HG03108 (cell line): ENCODE measurements around the gene C6orf163.
A peak's percentile ranks its signal among the peaks of the same experiment; 100 is the strongest.

Experiments used
- ATAC-seq: cut with Tn5 transposase; IDR thresholded peaks from one replicate; pipeline ENCODE4 v1.9.1; 2021; ENCODE audit warnings: moderate library complexity; ENCODE audit not compliant: unreplicated experiment

The C6orf163 gene

GRCh38 chr6:87356181-87356580 lies 11.6 kb downstream of the C6orf163 start:
- no peak for ATAC-seq

GRCh38 chr6:87357479-87358196 lies 13.0 kb downstream of the C6orf163 start:
- ATAC-seq = no peak

DNA sequence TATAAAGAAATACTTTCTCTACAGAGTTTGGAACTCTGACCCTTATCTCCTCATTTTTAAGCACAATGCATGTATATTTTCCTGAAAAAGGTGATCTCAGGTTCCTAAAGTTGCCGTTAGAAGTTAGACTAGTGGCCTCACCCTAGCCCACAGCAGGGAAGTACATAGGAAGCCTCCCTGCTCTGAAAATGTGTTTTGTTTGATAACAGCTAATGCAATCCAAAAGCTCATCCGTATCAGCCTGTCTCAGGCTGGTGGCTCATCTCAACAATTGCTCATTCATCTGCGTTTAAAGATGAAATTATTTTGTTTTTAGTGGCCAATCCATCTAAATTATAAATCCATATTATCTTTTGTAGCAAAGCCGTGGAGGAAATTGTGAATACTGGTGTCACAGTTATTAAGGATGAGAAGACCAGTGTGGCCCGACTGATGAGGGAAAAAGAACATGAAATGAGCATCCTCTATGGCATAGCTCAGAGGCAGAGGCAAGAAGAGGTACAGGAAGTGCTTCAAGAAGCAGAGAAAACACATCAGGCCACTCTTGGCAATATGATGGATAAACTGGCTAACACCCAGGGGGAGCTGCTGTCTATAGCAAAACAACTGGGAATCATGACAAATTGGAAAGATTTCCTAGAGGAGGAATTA lies 20.1 kb downstream of the C6orf163 start:
- no peak for ATAC-seq

DNA sequence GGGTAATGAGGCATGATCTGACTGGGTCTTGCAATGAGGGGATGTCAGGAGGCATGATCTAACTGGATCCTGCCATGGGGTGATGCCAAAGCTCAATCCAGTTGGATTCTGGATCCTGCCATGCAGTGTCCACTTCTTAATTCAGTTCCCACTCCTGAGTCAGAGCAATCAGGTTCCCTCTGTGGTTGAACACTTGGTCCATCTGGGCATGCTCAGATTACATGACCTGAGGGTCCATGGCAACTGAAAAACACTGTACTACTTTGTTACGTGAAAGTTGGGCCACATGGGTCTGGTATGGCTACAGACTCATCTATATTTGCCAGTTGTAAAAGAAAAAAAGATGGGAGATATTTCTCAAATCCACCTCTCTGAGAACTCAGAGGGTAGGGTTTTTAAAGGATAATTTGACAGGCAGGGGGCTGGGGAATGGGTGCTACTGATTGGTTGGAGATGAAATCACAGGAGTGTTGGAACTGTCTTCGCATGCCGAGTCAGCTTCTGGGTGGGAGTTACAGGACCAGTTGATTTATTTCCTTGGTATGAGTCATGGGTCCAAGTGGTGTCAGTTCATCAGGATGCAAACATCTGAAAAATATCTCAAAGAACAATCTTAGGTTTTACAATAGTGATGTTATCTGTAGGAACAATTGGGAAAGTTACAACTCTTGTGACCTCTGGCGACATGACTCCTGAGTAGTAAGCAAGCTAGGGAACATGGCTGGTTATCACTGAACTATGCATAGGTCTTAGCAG lies 21.6 kb downstream of the C6orf163 start:
- no peak for ATAC-seq

DNA sequence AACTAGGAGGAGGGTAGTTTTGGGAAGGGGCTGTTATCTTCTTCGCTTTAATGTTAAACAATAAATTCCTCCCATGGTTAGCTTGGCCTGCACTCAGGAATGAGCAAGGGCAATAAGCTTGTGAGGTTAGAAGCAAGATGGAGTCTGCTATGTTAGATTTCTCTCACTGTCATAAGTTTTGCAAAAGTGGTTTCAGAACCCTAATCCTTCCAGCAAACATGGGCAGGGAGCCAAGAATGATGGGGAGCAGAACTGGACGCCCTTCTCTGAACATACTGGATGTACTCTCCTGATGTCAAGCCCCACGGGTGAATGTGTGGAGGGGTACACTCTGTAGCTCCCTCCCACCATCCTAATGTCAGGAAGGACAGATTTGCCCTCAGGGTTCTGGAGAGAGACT lies 22.3 kb downstream of the C6orf163 start:
- no peak for ATAC-seq

- ATAC-seq = no peak
These were observed 28.8 kb downstream of the C6orf163 start for GRCh38 chr6:87373377-87373776.

GRCh38 chr6:87375315-87375714 lies 30.7 kb downstream of the C6orf163 start:
- no peak for ATAC-seq

GRCh38 chr6:87376643-87377042 lies 32.0 kb downstream of the C6orf163 start:
- ATAC-seq = no peak

DNA sequence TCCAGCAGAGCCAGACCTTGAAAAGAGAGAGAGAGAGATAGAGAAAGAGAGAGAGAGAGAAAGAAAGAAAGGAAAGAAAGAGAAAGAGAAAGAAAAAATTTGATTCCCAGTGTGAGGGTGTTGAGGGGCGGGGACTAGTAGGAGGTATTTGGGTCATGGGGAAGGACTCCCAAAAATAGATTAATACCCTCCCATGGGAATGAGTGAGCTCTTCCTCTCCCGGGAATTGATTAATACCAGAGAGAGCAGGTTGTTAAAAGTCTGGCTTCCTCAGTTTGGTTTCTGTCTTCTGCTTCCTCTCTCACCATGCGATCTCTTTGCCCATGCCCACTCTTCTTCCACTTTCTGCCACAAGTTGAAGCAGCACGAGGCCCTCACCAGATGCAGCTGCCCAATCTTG lies 34.3 kb downstream of the C6orf163 start:
- peak; percentile 68 for ATAC-seq

- no peak for ATAC-seq
These were observed 38.2 kb downstream of the C6orf163 start for GRCh38 chr6:87382861-87383260.

DNA sequence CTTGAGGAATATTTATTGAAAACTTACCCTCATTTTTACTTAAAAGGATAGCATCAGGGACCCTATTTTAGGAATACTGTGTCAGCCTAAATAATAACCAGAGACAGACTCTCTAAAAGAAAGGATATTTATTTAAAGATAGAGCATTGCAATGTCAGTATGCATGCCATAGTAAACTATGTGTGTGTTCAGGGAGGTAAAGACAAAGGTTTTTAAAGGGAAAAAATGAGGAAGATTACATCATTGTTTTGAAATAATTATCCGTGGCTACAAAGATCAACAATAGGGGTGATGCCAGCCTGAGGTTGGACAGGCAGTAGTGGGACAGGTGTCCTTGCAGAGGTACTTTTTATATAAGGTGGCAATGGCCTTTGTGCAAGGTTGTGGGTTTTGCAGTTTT lies 39.4 kb downstream of the C6orf163 start:
- no peak for ATAC-seq

DNA sequence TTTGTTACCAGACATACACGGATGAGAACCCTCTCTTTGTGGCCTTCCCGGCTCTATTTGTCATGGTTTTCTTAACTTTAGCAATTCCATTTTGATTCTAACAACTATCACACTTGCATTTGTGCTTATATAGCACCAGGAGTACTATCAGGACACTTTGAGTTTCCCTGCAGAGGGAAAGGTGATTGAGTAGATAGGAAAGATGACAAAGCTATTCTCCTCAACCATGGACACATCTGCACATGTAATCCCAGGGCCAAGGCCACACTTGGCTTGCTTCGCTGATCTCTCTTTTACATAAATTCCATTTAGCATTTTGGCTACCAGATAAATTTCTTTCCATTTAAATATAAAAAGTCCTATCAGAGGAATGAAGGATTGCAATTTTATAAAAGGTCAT lies 39.8 kb downstream of the C6orf163 start:
- no peak for ATAC-seq

DNA sequence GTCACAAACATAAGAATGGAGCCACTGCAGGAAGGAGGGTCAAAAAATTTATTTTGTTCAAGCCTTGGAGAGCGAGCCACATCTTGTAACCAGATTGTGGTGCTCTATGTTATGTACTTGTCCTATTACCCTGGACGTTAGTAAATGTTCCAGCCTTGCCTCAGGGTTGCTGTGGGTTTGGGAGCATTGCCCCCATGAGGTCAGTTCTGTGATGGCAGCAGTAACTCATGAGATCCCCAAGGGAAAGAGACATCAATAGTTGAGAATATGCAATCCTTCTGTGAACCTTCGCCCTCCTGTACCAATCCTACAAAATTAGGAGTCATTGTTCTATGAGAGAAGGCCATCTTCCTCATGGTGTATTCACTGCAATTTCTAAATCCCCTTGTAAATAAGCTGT lies 46.7 kb downstream of the C6orf163 start:
- ATAC-seq = peak; percentile 65

- ATAC-seq = no peak
These were observed 48.5 kb downstream of the C6orf163 start for GRCh38 chr6:87393026-87393622.

DNA sequence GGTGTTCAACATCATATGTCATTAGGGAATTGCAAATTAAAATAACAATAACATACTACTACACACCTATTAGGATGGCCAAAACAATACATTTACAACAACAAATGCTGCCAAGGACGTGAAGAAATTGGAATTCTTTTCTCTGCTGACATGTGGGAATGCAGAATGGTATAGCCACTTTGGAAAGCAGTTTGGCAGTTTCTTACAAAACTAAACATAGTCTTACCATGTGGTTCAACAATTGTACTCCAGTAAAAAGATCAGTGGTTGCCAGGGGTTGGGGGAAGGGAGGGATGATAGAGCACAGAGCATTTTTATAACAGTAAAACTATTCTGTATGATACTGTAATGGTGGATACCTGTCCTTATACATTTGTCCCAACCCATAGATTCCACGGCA lies 50.8 kb downstream of the C6orf163 start:
- ATAC-seq = no peak

DNA sequence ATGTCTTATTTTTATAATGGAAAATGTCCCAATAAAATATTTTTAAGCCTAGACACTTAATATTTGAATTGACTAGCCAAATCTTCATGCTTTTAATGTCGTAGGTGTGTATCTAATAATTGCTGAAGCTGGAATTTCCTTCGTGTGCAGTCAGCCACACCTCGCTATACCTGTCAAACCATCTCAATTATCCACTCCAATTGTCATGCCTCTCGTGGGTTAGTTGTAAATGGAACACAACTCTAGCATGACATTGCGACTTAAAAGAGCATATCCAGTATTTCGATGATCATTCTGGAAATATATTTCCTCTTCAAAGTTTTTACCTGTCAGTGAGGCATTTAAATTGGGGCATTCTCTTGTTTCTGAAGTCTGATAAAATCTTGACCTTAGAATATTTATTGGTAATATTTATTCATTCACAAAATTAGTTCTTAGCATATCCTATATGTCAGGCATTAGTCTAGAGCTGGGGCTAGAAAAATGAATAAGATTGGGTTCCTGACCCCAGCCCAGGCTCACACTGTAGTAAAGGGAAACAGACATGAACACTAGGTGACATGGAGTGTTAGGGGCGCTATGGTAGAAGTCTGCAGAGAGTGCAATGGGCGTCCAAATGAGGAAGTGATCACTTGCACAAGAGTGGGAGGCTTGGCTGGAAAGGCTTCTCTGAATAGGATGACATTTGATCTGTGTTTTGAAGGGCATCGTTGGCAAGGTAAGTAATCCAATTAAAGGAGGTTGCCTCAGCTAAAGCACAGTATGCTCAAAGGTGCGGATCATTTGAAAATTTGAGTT lies 52.2 kb downstream of the C6orf163 start:
- ATAC-seq = peak; percentile 81

DNA sequence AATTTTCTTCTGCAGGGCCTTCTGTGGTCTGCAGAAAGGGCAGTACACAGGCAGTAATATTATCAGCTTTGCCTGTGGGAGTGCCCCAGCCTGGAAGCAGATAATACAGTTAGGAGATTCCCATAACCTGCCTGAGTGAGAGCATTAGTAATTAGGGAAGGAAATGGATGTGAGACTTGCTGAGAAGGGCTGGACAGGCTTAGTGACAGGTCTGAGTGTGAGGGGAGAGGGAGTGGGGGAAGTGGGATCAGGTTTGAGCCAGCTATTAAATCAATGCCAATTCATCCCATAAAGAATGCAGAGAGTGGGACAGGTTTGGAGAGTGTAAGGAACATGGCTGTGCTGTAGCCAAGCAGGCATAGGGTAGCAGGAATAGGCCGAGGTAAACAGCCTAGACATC lies 53.0 kb downstream of the C6orf163 start:
- no peak for ATAC-seq

- no peak for ATAC-seq
These were observed 57.2 kb downstream of the C6orf163 start for GRCh38 chr6:87401832-87402231.

DNA sequence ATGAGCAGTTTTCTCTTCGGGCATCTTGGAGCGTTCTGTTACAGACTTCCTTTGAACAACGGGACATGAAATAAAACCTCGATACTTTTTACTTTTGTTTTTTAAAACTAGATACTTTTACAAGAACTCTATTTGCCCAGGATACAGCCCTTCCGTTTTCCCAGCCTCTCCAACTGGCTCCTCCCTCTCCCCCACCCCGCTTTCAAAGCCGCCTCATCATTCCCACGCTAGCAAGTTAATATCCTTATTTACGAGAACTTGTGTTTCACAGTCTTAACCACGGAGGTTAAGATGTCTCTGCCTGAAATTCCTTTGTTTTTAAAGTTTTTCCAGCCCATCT lies 62.9 kb downstream of the C6orf163 start:
- no peak for ATAC-seq

GRCh38 chr6:87407901-87408720 lies 63.5 kb downstream of the C6orf163 start, which contains the start of gene CFAP206:
TSS of gene CFAP206 (plus strand) at chr6:87407972. CDS start at chr6:87409840, 1,868 bp downstream.
- ATAC-seq = peak; percentile 79
